ENCODE results near the gene DLX1. TPM values are rescaled to one million over a fixed set of nuclear protein-coding genes. Genes with fewer than 3 reads are reported as not detected.

DLX1 gene
- total and polyA plus RNA-seq, 2 experiments from 2014 or later: not detected

- H3K4me3 ChIP-seq: peak overlapping the region; percentile 57
- Mint-ChIP-seq H3K9me3 (peaks cover 6% of the 10 kb centered on the region; the same call in 1 of the 3 replicates), H3K27ac (no peak overlapping the region), H3K27me3 (ENCODE audit: insufficient read depth, low read depth, poor library complexity) (peaks cover 99% of the 10 kb centered on the region), H3K4me1 (peaks cover 49% of the 10 kb centered on the region), H3K4me3 (peak overlapping the region; percentile 70), H3K36me3 (ENCODE audit: low read depth) (peaks cover 3% of the 10 kb centered on the region; the same call in 1 of the 3 replicates)
- H3K4me2 ChIP-seq: peak overlapping the region; percentile 88
- no peak overlapping the region for H3K27ac ChIP-seq (ENCODE audit: low read depth)
- H4K20me1 ChIP-seq (replicated peaks; ENCODE audit: insufficient read depth): peaks cover 27% of the 10 kb centered on the region
- no peaks in the 10 kb centered on the region for H3K9me2 ChIP-seq (ENCODE audit: insufficient read depth)
- DNase-seq (ENCODE audit: low spot score) (peak; percentile 85), ATAC-seq (peak; percentile 20)
- peaks cover 100% of the 10 kb centered on the region for H3K27me3 ChIP-seq (ENCODE audit: insufficient read depth)
- H3K4me1 ChIP-seq (ENCODE audit: insufficient read depth): peaks cover 87% of the 10 kb centered on the region
- peaks cover 41% of the 10 kb centered on the region for H3F3A ChIP-seq (replicated peaks; ENCODE audit: low read depth)
- H2AFZ ChIP-seq: peak overlapping the region; percentile 88
- H3K36me3 ChIP-seq (ENCODE audit: insufficient read depth): no peaks in the 10 kb centered on the region
- TF ChIP-seq JUNB (IDR thresholded peaks at IDR 0.05; ENCODE audit: unreplicated experiment) (no peak), EZH2 (IDR thresholded peaks at IDR 0.05; ENCODE audit: low read depth, unreplicated experiment) (peak; percentile 89), CREB1 (CRISPR knock-in tag; IDR thresholded peaks at IDR 0.05; ENCODE audit: low read depth) (no peak), EZH2phosphoT487 (IDR thresholded peaks at IDR 0.05; ENCODE audit: unreplicated experiment) (no peak)
- H3K79me2 ChIP-seq (replicated peaks; ENCODE audit: insufficient read depth): no peaks in the 10 kb centered on the region
Measured at GRCh38 chr2:172095146-172095904, 10.0 kb downstream of the DLX1 start.

GRCh38 chr2:172095905-172096625 is 10.8 kb downstream of the DLX1 start:
- peak overlapping the region; percentile 88 for H2AFZ ChIP-seq
- no peaks in the 10 kb centered on the region for H3K9me2 ChIP-seq (ENCODE audit: insufficient read depth)
- H3K4me1 Mint-ChIP-seq: peaks cover 46% of the 10 kb centered on the region
- peak overlapping the region; percentile 70 for H3K4me3 Mint-ChIP-seq
- H3K27me3 ChIP-seq (ENCODE audit: insufficient read depth): peaks cover 100% of the 10 kb centered on the region
- no peaks in the 10 kb centered on the region for H3K79me2 ChIP-seq (replicated peaks; ENCODE audit: insufficient read depth)
- peaks cover 3% of the 10 kb centered on the region; the same call in 1 of the 3 replicates for H3K36me3 Mint-ChIP-seq (ENCODE audit: low read depth)
- peaks cover 87% of the 10 kb centered on the region for H3K4me1 ChIP-seq (ENCODE audit: insufficient read depth)
- peak overlapping the region; percentile 57 for H3K4me3 ChIP-seq
- ATAC-seq: peak; percentile 4
- H4K20me1 ChIP-seq (replicated peaks; ENCODE audit: insufficient read depth): peaks cover 26% of the 10 kb centered on the region
- peak overlapping the region; percentile 88 for H3K4me2 ChIP-seq
- TF ChIP-seq EZH2 (IDR thresholded peaks at IDR 0.05; ENCODE audit: low read depth, unreplicated experiment) (peak; percentile 84), CTCF (conservative IDR thresholded peaks at IDR 0.05; ENCODE audit: low read depth in 2 of 2) (peak; percentile 18 to 34; a peak in 3 of 4 replicates), NANOG (IDR thresholded peaks at IDR 0.05; ENCODE audit: borderline replicate concordance) (no peak), EZH2phosphoT487 (IDR thresholded peaks at IDR 0.05; ENCODE audit: unreplicated experiment) (peak; percentile 53)
- H3K9me3 Mint-ChIP-seq: peaks cover 6% of the 10 kb centered on the region; the same call in 1 of the 3 replicates
- H3F3A ChIP-seq (replicated peaks; ENCODE audit: low read depth): peaks cover 40% of the 10 kb centered on the region
- no peaks in the 10 kb centered on the region for H3K36me3 ChIP-seq (ENCODE audit: insufficient read depth)
- no peak overlapping the region for H3K27ac ChIP-seq (ENCODE audit: low read depth)
- H3K27ac Mint-ChIP-seq: no peak overlapping the region
- DNase-seq (ENCODE audit: low spot score): no peak
- H3K27me3 Mint-ChIP-seq (ENCODE audit: insufficient read depth, low read depth, poor library complexity): peaks cover 99% of the 10 kb centered on the region

Data from GM23338 (cell line).